ENCODE measurements around the gene ABI3BP.
A peak's percentile ranks its signal among the peaks of the same experiment; 100 is the strongest.

The ABI3BP gene

DNA sequence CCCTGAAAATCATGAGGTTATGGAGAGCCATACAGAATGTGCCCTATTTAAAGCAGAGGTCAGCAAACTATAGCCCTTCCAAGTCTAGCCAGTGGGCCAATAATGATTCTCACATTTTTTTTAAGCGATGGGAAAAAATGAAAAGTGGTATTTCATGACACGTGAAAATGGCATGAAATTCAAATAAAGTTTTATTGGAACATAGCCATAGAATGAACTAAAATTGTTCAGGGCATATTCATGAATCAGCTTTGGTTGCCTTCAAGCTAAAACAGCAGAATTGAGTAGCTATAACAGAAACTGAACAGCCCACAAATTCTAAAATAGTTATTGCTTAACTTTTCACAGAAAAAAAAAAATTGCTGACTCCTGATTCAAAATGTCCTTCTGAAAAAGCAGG, 179.4 kb downstream of the ABI3BP start:
- no peak for DNase-seq

DNA sequence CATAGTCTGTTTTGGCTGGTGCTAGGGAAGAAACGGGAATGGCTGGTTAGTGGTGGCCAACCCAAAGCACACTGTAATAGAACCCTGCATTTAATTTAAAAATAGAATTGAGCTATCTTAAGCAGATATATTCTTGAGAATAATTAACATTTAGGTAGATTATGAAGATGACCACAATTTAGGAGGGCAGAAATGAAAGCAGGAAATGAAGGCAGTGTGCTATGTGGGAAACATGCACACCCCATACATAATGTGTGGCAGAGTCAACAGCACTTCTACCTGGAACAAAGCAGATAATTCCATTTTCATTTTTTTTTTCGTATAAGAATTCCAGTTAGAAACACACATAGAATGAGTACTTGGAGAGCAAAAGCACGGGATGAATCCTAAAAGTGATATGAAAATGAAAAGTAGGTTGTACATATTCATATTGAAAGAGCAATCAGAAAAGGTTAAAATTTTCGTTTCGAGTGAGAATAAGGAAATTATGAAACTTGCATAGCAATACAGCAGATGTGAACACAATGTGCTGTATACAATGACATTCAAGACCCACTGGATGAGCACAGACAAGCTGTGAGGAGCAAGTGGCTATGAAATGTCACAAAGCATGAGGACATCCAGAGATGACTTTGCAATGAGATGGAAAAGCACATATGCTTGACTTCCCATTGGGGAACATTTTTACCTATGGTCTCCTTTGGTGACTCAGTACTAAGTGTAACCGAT, 181.3 kb downstream of the ABI3BP start:
- DNase-seq = no peak

DNA sequence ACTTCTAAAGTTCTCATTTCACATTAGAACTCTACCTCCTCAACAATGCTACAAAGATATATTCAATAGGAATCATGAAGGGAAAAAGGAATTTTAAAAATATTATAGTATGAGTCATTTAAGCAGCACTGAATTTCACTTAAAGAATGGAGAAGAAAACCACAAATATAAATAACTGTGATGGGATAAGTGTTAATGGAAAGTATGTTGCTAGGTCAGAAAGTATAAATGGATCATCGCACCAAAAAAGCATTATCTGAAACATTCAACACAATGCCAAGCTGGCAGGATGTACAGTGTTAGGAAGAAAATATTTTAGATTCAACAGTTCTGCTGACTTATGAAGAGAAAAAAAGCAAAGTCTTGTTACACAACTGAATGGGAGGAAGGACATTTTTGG, 182.6 kb downstream of the ABI3BP start:
- no peak for DNase-seq

DNA sequence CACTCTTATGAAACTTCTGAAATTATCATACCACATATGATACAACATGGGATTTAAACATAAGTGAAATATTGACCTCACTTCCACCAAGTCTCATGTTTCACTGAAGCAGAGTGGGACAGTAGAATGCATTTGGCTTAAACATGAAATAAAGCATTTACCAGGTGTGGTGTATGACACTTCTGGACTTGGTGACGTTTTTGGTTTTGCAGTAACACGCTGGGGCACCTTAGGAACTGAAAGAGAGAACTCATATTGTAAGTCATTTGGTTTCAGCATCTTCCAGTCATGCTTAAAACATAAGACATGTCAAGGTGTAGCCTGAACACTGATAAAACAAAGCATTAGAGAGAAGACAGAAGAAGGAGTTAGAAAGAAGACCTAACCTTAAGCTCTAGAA, 188.6 kb downstream of the ABI3BP start:
- DNase-seq = no peak

DNA sequence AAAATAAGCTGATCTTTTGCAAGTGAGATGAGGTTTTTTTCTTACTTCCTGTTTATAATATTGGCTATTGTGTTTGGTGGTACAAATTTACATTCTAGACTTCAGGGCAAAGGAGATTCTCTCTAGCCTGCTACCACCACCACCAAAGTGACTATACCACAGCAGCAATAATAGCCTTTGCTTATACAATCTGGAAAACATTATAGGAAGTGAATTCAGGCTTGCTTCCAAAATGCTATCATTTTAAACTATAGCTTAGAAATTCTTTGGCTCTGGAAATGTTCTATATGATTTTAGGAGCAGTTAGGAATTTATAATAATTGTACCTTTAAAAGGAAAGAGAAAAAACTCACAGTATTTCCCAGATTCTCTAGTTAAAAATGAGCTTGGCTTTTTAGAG, 189.5 kb downstream of the ABI3BP start:
- no peak for DNase-seq

DNA sequence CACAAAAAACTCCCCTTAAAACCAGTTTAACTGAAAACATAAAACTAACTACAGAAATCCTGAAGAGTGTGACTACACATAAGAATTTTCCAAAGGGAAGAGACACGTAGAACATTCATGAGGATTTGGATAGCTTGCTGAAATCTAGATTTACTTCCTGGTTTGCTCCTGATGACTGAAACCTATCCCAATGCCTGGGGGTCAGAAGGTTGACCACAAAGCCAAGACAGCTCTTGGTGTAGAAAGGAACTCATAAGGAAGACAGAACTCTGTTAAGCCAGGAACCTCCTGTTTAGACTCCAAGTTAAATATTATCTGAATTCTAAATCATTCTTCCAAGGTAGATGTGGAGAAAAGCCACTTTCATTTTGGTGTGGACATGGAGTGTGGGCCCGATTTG, 191.1 kb downstream of the ABI3BP start:
- no peak for DNase-seq

DNA sequence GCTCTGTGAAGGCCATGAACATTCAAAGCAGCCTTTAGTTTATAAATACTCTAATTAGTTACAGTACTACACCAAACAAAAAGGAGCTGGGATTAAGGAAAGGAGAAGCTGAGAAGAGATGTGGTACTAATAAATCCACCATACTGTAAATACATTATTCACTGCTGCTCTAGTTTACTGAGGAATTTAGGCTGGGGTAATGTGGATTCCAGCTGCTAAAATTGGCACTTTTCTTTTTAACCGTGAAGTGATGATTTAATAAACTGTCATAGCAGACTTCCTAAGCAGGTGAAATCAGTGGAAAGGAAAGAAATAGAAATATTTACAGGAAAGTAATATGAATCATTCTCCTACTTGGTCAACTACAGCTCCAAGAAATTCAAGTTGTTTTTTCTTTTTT, 195.2 kb downstream of the ABI3BP start:
- no peak for DNase-seq

DNA sequence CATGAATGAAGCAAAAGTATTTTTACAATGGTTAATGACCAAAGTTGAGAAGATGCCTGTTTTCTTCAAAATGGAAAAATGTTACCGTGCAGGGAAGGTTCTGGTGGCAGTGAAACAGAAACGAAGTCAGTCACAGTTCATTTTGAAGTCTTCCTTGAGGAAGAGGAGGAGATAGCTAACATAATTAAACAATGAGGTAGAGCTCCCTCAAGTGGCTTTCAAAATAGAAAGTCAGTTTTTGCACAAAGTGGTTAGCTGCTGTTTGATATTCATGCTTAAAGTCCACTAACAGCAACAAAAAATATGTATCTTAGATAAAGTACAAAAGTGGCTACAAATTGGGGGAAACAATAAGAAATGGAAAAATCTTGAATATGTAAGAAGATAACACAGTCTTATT, 196.7 kb downstream of the ABI3BP start:
- DNase-seq = no peak

DNA sequence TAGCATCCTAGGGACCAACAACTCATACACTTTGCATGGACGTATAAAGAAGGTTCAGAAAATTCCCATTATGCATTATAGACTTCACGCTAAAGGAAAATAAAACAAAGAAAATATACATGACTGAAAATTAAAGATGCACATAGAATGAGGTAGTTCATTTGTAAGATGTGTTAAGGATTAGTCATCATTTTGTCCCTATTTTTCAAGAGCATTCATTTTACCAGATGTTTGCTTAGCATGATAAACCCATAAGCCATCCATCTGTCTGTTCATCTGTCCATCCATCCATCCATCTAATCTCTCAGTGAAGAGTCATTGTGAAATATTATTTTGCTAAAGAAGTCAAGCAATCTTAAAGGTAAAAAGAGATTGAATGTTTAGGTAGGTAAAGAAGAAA, 203.6 kb downstream of the ABI3BP start:
- DNase-seq = no peak

DNA sequence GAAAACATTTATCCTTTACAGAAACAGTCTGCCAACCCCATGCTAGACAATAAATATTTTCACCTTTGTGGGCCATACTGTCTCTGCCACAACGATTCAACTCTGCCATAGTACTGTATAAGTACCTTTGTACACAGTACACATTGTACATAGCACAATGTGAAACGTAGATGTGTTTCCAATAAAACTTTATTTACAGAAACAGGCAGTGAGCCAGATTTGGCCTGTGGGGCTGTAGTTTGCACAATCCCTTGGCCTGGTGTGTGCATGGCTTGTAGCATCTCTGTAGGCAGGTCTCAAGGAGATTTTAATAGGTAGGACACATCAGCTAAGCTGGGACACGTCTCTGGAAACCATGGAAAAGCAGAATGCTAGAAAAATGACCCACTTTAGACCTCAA, 209.6 kb downstream of the ABI3BP start:
- no peak for DNase-seq

DNA sequence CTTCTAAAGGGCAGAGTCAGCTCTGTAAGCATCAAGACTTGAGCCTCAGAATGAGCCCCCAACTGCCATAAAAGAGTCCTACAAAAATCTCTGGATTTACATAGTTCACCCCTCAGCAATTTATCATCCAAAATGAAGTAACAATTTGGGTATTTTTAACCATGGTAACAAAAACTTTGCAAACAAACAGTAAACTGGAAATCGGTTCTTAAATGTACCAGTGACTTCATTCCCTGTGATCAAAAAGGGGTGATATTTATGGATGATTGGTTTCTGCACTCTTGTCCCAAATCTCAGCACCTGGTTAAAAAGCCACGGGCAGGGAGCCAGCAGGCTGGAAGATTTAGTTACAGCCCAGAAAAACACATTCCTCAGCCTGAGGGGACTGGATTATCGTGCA, 210.3 kb downstream of the ABI3BP start:
- no peak for DNase-seq

DNA sequence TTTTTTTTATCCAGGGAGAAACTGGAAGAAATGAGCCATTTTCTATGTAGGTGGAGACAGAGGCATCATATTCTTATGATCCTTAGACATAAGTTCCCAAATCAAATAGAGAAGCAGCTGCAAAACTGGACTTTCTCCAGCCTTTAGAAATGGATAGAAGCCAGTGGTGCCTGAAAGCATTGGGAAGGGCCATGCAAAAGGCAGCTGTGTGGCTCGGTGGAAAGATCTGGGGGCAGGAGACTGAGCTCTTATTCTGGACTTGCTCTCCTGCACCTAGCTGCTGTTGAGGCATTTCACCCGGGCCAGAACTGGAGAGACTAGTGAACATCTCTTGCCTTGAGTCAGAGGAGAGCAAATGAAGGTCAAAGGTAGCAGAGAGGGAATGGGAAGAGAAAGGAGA, 210.9 kb downstream of the ABI3BP start:
- no peak for DNase-seq

DNA sequence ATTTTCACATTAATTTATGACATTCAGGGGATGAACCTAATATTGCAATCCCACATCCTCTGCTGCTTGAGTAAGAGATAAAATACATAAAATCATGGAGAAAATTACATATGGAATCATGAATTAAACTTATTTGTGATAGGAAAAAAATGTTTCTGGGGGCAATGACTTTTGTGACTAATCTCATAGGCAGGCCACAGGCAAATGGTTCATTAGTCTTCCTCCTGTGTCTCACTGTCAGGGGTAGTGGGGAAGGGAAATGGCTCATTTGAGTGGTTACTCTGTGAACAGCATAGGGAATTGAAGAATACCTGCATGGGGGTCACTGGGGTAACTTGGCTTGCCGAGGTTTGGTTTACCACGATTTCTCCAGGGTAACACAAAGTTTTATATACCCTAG, 211.9 kb downstream of the ABI3BP start:
- no peak for DNase-seq

DNA sequence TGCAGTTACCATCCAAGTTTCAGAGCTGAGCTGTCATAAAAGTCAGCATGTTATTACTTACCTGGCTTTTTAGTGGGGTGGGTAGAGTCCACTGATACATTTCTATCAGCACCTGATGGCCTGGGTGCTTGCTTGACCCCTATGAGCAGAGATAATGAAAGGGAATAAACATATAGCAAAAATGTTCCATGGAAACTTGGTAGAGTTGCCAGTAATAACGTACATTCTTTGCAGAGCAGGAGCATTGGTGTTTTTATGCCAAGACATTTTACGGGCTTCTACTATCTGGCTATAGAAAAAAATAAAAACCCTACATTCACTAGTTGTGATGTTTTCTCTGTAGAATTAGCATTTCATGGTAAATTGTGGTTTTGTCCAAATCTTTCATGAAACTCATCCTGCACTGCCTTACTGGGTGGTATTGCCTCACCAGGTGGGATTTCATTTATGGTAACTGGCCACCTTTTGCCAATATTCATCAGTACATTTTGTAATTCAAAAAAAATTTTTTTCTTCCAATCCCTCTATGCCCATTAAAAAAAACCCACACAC, 213.1 kb downstream of the ABI3BP start:
- no peak for DNase-seq

DNA sequence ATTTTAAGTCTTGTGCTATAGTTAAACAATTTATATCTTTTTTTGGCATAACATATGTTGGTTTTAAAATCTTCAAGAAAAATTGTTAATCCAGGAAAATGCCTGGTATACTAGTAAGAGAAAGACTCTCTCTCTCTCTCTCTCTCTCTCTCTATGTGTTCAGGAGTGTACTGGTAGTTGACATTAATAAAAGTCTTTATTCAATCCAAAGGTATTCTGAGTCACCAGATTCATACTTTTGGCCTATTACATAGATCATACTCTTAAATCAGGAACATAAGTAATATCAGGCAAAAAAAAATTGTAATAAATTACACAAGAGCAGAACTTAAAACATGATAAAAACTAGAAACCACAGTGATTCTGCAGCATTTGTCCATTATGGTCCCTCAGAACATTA, 213.7 kb downstream of the ABI3BP start:
- no peak for DNase-seq

DNA sequence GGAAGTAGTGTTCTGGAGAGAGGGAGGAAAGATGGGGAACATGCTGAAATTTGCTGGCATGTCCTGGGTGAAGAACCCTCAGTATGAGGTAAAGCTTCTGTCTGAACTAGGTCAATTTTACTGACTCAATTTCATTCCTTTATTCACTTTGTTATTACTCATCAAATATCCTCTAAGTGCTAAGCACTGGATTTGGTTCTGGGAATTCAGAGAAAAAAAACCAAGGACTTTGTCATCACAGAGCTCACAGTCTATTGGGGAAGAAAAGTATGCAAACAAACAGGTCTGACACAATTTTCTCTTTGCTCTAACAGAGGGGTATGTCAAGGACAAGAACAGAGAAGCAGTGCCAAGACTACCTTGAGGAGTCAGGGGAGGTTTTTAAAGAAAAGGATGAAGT, 215.9 kb downstream of the ABI3BP start:
- DNase-seq = no peak

DNA sequence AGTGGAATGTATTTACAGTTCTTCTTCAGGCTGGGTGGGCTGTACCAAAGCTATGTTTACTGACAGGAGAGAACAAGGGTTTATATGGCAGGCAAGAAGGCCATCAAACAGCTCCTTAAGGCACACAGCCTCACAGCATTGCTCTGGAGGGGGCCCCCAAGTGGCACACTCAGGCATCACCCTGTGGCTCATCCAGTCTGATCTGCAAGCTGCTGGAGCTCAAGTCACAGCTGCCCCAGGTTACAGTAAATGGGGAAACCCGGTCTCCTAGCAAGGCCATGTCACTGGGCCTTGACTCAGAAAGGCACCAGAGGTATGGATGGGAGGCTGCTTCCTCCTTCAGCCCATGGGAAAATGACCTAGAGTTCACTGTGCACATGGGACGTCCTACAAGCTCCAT, 216.5 kb downstream of the ABI3BP start:
- peak; percentile 3 for DNase-seq

DNA sequence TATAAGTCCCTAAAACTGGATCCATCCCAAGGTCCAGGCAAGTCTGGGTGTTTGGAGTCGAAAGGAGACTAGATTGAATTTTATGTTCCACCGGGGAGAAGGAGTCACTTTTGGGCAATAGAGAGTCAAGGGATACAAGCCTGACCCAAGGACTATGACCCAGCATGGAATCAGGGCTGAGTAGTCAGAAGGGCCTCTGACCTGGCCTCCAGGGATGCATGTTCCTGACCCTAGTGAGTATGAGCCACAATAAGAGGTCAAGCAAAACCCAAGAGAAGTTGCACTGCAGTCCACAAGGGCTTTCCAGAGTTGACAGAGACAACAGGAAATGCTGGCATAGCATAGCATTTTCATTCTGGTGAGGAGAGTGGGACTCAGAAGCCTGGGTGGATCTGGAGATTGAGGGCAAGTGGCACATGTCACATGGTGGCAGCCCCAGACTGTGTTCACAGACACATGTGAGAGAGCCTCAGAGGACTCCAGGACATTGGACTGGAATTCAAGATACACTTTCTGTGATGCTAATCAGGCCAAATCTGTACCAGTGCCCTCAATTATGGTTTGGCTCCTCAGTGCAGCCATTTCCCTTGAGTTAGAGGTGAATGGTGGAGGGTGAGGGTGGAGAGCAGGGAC, 217.0 kb downstream of the ABI3BP start:
- no peak for DNase-seq

DNA sequence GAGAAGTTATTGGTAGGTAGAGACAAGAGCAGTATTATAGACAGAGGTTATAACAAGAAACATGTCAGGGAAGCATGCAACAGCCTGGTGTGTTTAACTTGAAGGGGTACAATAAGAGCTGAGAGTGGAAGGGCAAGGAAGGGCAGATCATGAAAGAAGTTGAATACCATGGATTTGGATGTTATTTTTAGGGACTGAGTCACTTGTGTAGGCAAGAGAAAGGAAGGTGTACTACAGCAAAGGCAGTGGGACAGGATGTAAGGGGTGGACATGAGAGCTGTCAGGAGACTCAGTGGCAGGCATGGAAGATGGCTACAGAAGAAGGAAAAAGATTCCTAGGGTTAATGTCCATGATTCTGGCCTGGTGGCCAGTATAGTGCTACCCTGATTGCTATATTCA, 217.6 kb downstream of the ABI3BP start:
- no peak for DNase-seq

DNA sequence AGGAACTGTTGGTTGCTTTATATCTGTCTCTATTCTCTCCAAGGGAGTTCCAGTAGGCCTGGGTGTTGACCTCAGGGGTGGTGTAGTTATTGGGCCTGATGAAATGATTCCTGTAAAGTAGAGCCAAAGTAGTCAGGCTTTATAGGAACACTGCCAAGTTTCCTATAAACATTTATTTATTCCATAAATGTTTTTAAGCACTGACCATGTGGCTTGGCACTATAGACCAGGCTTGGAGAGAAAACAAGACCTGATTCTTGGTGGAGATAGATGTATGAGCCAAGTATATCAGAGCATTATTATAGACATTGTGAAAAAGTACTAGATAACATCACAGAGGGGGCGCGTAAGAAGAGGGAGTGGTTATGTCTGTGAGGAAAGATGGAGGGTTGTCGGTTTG, 218.0 kb downstream of the ABI3BP start:
- DNase-seq = no peak

DNA sequence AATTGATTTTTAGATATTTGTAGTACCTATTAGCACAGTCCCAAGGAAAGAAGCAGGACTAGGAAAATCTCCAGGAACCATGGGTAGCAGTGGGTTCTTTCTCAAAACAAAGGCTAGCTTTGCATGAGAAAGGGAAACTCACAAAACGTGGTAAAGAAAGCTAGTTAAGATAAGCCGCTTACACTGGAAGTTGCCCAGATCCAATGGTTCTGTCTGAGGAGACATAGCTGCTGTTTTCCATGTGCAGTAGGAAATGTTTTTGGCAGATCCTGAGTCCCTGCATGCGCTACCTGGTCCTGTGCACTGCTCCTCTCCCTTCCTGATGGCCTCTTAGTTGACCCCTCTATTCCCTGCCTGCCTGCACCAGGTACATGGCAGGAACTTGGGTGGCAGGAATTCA, 223.5 kb downstream of the ABI3BP start:
- no peak for DNase-seq

DNA sequence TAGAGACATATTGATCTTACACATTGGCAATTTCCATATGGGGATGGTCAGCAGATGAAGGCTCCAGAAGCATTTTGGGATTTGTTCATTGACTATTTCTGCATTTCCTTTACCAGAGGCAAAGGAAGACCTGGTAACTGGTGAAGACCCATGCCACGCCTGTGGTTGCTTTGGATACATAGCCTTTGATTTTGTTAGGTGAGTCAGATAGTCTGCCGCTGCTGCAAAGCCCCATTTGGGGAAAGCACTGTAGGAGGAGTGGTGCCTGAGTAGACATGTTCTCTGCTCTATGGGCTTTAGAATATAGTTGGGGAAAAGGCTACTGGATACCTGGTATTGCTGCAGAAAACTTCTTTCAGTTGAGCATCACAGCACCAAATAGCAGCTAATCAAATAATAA, 227.2 kb downstream of the ABI3BP start:
- peak; percentile 8 for DNase-seq

DNA sequence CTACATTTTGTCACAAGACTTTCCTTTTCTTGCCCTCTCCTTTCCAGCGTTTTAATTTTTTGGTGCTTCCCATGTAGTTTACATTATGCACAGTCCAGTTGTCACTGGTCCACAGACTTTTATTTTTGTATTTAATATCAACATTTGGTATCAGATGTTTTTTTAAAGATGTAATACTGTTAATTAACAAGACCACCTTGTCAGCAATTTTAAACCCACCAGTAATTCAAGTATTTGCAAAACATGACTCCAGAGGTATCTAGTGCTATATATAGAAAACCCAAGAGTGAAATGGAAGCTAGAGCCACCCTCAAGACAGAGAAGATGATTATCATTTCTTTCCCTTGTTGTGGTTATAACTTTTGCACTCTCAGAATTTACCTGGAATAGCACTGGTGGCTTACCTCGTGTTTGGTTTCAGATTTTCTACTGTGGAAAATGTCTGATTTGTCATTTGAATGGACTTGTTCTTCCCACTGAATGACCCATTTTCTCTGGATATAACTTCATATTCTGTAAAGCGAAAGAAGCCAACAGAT, 227.7 kb downstream of the ABI3BP start:
- DNase-seq = no peak

DNA sequence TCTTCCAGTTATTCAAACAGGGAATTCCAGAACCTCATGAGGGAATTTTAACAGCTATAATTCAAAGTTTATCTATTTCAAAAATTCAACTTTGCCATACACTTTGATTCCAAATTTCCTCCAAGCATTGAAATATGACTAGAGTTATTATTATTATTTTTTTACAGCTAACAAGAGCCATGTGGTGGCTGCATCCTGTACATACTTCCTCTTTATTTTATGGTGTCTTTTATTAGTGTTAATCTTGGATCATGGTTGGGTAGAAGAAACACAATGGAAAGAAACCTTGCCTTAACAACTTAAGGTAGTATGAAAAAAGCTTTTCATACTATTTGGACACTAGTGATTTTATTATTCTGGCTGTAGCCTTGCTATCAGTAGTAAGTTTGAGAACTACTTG, 231.3 kb downstream of the ABI3BP start:
- no peak for DNase-seq
